Neural cell (in vitro differentiated cells): ENCODE data around the gene FNDC10. TPM values are rescaled to one million over a fixed set of nuclear protein-coding genes. Genes with fewer than 3 reads are reported as not detected.

Experiments
- H2AFZ ChIP-seq: fragments of 200-600, 300-800 bp; sonication (generic), shearing (Covaris generic); 2 replicates; pipeline ENCODE4 v1.6.0; 2014; ENCODE audit warnings: low read depth, mild to moderate bottlenecking, antibody characterized with exemption, low read length, moderate library complexity
- H3F3A ChIP-seq: fragments of 200-600 bp; shearing (Covaris generic); 2 replicates; pipeline ENCODE4 v1.6.1; 2016; ENCODE audit warnings: mild to moderate bottlenecking, moderate library complexity, mixed read lengths, antibody characterized with exemption, low read length; ENCODE audit not compliant: insufficient read depth, poor library complexity, severe bottlenecking
- H3K27ac ChIP-seq: fragments of 200-600, 300-800 bp; sonication (generic), shearing (Covaris generic); 2 replicates; pipeline ENCODE4 v1.5.1; 2014; ENCODE audit warnings: mild to moderate bottlenecking, low read length, moderate library complexity
- H3K27me3 ChIP-seq: fragments of 300-800, 200-600 bp; sonication (generic), shearing (Covaris generic); 2 replicates; pipeline ENCODE4 v1.6.0; 2014; ENCODE audit warnings: mild to moderate bottlenecking, low read depth, low read length, moderate library complexity; ENCODE audit not compliant: insufficient read depth
- H3K36me3 ChIP-seq: fragments of 300-800, 200-600 bp; sonication (generic), shearing (Covaris generic); 2 replicates; pipeline ENCODE4 v1.5.1; 2014; ENCODE audit warnings: mild to moderate bottlenecking, antibody characterized with exemption, low read length, moderate library complexity; ENCODE audit not compliant: insufficient read depth
- H3K4me2 ChIP-seq: fragments of 300-800, 200-600 bp; sonication (generic), shearing (Covaris generic); 2 replicates; pipeline ENCODE4 v1.6.0; 2014; ENCODE audit warnings: mild to moderate bottlenecking, low read length
- H3K4me3 ChIP-seq: fragments of 300-800, 200-600 bp; sonication (generic), shearing (Covaris generic); 2 replicates; pipeline ENCODE4 v1.5.1; 2014; ENCODE audit warnings: mild to moderate bottlenecking, low read length, moderate library complexity
- H3K79me2 ChIP-seq: fragments of 200-600 bp; shearing (Covaris generic); replicated peaks from 2 replicates; pipeline ENCODE4 v1.6.0; 2014; ENCODE audit warnings: mild to moderate bottlenecking, low read length, moderate library complexity; ENCODE audit not compliant: insufficient read depth
- H3K9ac ChIP-seq: fragments of 300-800, 200-600 bp; sonication (generic), shearing (Covaris generic); 2 replicates; pipeline ENCODE4 v1.6.1; 2016; ENCODE audit warnings: mild to moderate bottlenecking, low read length, mixed read lengths
- H3K9me2 ChIP-seq: fragments of 200-600 bp; shearing (Covaris generic); 2 replicates; pipeline ENCODE4 v1.6.1; 2016; ENCODE audit warnings: mild to moderate bottlenecking, low read length, mixed read lengths; ENCODE audit not compliant: insufficient read depth
- H3K9me3 ChIP-seq: fragments of 200-600, 300-800 bp; sonication (generic), shearing (Covaris generic); 2 replicates; pipeline ENCODE4 v1.6.1; 2016; ENCODE audit warnings: mild to moderate bottlenecking, mixed run types, low read length, moderate library complexity, mixed read lengths
- H4K20me1 ChIP-seq: fragments of 200-600 bp; shearing (Covaris generic); 2 replicates; pipeline ENCODE4 v1.6.1; 2016; ENCODE audit warnings: mild to moderate bottlenecking, mixed run types; ENCODE audit not compliant: insufficient read depth
- EP300 ChIP-seq: fragments of 450-650 bp; conservative IDR thresholded peaks from 2 replicates; pipeline ENCODE4 v1.6.1; 2014; ENCODE audit warnings: antibody characterized with exemption, mild to moderate bottlenecking, moderate library complexity; ENCODE audit not compliant: poor library complexity, severe bottlenecking
- EZH2 ChIP-seq: fragments of 200-600, 300-800 bp; shearing (Covaris generic), sonication (generic); IDR thresholded peaks from 2 replicates; pipeline ENCODE4 v1.6.1; 2014; ENCODE audit warnings: antibody characterized with exemption, low read length, borderline replicate concordance, mild to moderate bottlenecking; ENCODE audit not compliant: insufficient read depth, poor library complexity, severe bottlenecking
- MXI1 ChIP-seq: fragments of 450-650 bp; conservative IDR thresholded peaks from 2 replicates; pipeline ENCODE4 v1.6.1; 2014; ENCODE audit warnings: antibody characterized with exemption, mild to moderate bottlenecking; ENCODE audit not compliant: poor library complexity, severe bottlenecking
- POLR2AphosphoS5 ChIP-seq: IDR thresholded peaks from 2 replicates; pipeline ENCODE4 v1.6.1; 2012
- RAD21 ChIP-seq: fragments of 450-650 bp; conservative IDR thresholded peaks from 2 replicates; pipeline ENCODE4 v1.6.1; 2014; ENCODE audit warnings: antibody characterized with exemption, mild to moderate bottlenecking, moderate library complexity
- SMC3 ChIP-seq: fragments of 450-650 bp; conservative IDR thresholded peaks from 2 replicates; pipeline ENCODE4 v1.6.1; 2014; ENCODE audit warnings: antibody characterized with exemption, mild to moderate bottlenecking, moderate library complexity; ENCODE audit not compliant: poor library complexity
- TAF1 ChIP-seq: IDR thresholded peaks from 2 replicates; pipeline ENCODE4 v1.6.1; 2012; ENCODE audit warnings: low read depth
- polyA plus RNA-seq: library from polyadenylated mRNA; depleted of rRNA; stranded (reverse); fragments of >200 nt; gene quantifications from 2 replicates; pipeline ENCODE4 v1.2.3, GENCODE V29; 2014
- TF ChIP-seq, protein P1 (sequence below): IDR thresholded peaks from 2 replicates; pipeline ENCODE4 v1.6.1; 2012; ENCODE audit warnings: borderline replicate concordance
- TF ChIP-seq, protein P2 (sequence below): fragments of 450-650 bp; IDR thresholded peaks from 2 replicates; pipeline ENCODE4 v1.5.1; 2014; ENCODE audit warnings: antibody characterized with exemption, mild to moderate bottlenecking, moderate library complexity; ENCODE audit not compliant: poor library complexity, severe bottlenecking

Gene FNDC10
- polyA plus RNA-seq, 1 donor from 2014 or later: 4.5 TPM

DNA sequence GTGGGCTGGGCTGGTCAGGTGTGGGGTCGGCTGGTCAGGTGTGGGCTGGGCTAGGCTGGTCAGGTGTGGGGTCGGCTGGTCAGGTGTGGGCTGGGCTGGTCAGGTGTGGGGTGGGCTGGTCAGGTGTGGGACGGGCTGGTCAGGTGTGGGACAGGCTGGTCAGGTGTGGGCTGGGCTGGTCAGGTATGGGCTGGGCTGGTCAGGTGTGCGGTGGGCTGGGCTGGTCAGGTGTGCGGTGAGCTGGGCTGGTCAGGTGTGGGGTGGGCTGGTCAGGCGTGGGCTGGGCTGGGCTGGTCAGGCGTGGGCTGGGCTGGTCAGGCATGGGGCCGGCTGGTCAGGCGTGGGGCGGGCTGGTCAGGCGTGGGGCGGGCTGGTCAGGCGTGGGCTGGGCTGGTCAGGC lies 6.3 kb upstream of the FNDC10 start:
- Histone ChIP-seq H3K36me3 (no peaks in the 10 kb centered on the region), H3K9ac (no peak overlapping the region), H3K4me3 (no peak overlapping the region), H3K27ac (no peak overlapping the region), H3F3A (no peaks in the 10 kb centered on the region), H3K9me2 (no peaks in the 10 kb centered on the region), H4K20me1 (no peaks in the 10 kb centered on the region), H3K4me2 (no peak overlapping the region), H2AFZ (no peak overlapping the region), H3K79me2 (no peaks in the 10 kb centered on the region), H3K27me3 (no peaks in the 10 kb centered on the region), H3K9me3 (no peaks in the 10 kb centered on the region)
- TF ChIP-seq EZH2: no peak
- no peak for TF ChIP-seq RAD21
- no peak for TF ChIP-seq MXI1
- no peak for TF ChIP-seq SMC3
- TF ChIP-seq POLR2AphosphoS5: no peak
- no peak for TF ChIP-seq EP300
- TF ChIP-seq, protein P1, sequence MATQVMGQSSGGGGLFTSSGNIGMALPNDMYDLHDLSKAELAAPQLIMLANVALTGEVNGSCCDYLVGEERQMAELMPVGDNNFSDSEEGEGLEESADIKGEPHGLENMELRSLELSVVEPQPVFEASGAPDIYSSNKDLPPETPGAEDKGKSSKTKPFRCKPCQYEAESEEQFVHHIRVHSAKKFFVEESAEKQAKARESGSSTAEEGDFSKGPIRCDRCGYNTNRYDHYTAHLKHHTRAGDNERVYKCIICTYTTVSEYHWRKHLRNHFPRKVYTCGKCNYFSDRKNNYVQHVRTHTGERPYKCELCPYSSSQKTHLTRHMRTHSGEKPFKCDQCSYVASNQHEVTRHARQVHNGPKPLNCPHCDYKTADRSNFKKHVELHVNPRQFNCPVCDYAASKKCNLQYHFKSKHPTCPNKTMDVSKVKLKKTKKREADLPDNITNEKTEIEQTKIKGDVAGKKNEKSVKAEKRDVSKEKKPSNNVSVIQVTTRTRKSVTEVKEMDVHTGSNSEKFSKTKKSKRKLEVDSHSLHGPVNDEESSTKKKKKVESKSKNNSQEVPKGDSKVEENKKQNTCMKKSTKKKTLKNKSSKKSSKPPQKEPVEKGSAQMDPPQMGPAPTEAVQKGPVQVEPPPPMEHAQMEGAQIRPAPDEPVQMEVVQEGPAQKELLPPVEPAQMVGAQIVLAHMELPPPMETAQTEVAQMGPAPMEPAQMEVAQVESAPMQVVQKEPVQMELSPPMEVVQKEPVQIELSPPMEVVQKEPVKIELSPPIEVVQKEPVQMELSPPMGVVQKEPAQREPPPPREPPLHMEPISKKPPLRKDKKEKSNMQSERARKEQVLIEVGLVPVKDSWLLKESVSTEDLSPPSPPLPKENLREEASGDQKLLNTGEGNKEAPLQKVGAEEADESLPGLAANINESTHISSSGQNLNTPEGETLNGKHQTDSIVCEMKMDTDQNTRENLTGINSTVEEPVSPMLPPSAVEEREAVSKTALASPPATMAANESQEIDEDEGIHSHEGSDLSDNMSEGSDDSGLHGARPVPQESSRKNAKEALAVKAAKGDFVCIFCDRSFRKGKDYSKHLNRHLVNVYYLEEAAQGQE: no peak
- TF ChIP-seq TAF1: no peak
- TF ChIP-seq, protein P2, sequence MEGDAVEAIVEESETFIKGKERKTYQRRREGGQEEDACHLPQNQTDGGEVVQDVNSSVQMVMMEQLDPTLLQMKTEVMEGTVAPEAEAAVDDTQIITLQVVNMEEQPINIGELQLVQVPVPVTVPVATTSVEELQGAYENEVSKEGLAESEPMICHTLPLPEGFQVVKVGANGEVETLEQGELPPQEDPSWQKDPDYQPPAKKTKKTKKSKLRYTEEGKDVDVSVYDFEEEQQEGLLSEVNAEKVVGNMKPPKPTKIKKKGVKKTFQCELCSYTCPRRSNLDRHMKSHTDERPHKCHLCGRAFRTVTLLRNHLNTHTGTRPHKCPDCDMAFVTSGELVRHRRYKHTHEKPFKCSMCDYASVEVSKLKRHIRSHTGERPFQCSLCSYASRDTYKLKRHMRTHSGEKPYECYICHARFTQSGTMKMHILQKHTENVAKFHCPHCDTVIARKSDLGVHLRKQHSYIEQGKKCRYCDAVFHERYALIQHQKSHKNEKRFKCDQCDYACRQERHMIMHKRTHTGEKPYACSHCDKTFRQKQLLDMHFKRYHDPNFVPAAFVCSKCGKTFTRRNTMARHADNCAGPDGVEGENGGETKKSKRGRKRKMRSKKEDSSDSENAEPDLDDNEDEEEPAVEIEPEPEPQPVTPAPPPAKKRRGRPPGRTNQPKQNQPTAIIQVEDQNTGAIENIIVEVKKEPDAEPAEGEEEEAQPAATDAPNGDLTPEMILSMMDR: no peak

DNA sequence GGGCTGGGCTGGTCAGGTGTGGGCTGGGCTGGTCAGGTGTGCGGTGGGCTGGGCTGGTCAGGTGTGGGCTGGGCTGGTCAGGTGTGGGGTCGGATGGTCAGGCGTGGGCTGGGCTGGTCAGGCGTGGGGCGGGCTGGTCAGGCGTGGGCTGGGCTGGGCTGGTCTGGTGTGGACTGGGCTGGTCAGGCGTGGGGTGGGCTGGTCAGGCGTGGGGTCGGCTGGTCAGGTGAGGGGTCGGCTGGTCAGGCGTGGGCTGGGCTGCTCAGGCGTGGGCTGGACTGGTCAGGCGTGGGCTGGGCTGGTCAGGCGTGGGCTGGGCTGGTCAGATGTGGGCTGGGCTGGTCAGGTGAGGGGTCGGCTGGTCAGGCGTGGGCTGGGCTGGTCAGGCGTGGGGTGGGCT lies 5.8 kb upstream of the FNDC10 start:
- Histone ChIP-seq H3K4me2 (no peak overlapping the region), H3K4me3 (no peak overlapping the region), H3K9ac (no peak overlapping the region), H4K20me1 (no peaks in the 10 kb centered on the region), H3K27me3 (peaks cover 5% of the 10 kb centered on the region), H3K79me2 (no peaks in the 10 kb centered on the region), H3K9me3 (no peaks in the 10 kb centered on the region), H3K27ac (no peak overlapping the region), H2AFZ (no peak overlapping the region), H3K36me3 (no peaks in the 10 kb centered on the region), H3K9me2 (no peaks in the 10 kb centered on the region), H3F3A (no peaks in the 10 kb centered on the region)
- TF ChIP-seq, protein P2: no peak
- TF ChIP-seq EZH2: no peak
- TF ChIP-seq EP300: no peak
- TF ChIP-seq TAF1: no peak
- no peak for TF ChIP-seq POLR2AphosphoS5
- no peak for TF ChIP-seq RAD21
- no peak for TF ChIP-seq SMC3
- TF ChIP-seq MXI1: no peak
- TF ChIP-seq, protein P1: no peak
